Suprapubic skin (tissue), 3 donors: ENCODE results near the gene TKT.

ENCODE experiments used
- CTCF ChIP-seq, 2 donors: fragments of 200-600 bp in 1 of 2; fragments of 450-650 bp in 1 of 2; sonication (generic) in 1 of 2; IDR thresholded peaks; one replicate each; pipeline ENCODE4 v1.5.1; 2016 to 2019; ENCODE audit warnings: antibody characterized with exemption in 2 of 2, mild to moderate bottlenecking in 1 of 2, moderate library complexity in 1 of 2
- POLR2AphosphoS5 ChIP-seq, 3 donors: sonication (generic); formaldehyde crosslinking; IDR thresholded peaks; one replicate each; pipeline ENCODE4 v1.6.1; 2017; ENCODE audit warnings: antibody characterized with exemption in 3 of 3

DNA sequence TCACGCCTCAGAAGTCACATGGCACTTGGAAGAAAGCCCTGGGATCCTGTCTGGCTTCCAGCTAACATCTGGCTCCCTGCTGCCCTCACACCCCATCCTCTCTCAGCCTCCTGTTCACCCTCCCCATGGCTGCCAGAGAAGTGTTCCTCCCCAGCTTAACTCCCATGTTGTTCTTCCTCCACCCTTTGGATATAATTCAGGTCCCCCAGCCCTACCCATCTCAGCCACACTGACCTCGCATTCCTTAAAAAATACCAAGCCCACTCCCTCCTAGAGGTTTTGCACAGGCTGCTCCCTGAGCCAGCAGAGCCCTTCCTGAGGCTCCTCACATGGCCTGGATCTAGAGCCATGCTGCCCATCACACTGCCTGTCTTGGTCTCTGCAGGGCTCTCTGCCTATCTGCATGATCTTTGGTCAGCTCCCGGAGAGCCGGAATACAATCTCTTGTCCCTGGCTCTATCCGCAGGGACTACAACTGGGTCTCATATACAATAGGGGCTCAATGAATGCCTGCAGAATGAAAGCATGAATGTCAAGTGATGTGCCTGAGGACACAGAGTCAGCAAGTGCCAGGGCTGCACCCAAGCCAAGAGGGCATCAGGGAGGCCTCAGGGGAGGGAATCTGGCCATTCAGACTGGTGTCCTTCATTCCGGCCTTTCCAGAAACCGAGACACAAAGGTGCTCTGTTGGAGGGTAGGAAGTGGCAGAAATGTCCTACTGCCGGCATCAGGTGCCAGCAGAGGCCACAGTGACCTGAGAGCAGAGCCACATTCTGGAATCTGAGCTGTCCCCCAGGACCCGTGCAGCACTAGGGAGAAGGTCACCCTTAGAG lies 3.8 kb upstream of the TKT start:
- TF ChIP-seq CTCF (IDR thresholded peaks at IDR 0.05) (no peak), POLR2AphosphoS5 (IDR thresholded peaks at IDR 0.05) (no peak)
